Nephron progenitor cell (in vitro differentiated cells): ENCODE results near the gene TARBP2.

ENCODE experiments used
- DNase-seq: peaks from one replicate; pipeline ENCODE4 v3.0.0; 2021
- H3K27ac Mint-ChIP-seq: 2 replicates; pipeline ENCODE4 v1.8.0; 2021; ENCODE audit warnings: mild to moderate bottlenecking, moderate library complexity, mixed read lengths
- H3K27me3 Mint-ChIP-seq: 2 replicates; pipeline ENCODE4 v1.8.0; 2021; ENCODE audit warnings: mild to moderate bottlenecking, low read depth, mixed read lengths; ENCODE audit not compliant: poor library complexity
- H3K36me3 Mint-ChIP-seq: 2 replicates; pipeline ENCODE4 v1.8.0; 2021; ENCODE audit warnings: low read depth, mixed read lengths
- H3K4me1 Mint-ChIP-seq: 2 replicates; pipeline ENCODE4 v1.8.0; 2021; ENCODE audit warnings: mixed read lengths
- H3K4me3 Mint-ChIP-seq: 2 replicates; pipeline ENCODE4 v1.8.0; 2021; ENCODE audit warnings: mild to moderate bottlenecking, moderate library complexity, mixed read lengths
- H3K9me3 Mint-ChIP-seq: 2 replicates; pipeline ENCODE4 v1.8.0; 2021; ENCODE audit warnings: mild to moderate bottlenecking, moderate library complexity, mixed read lengths
- TF ChIP-seq, protein P1 (sequence below): fragments of 200-600 bp; sonication (generic); IDR thresholded peaks from 2 replicates; pipeline ENCODE4 v1.5.0; 2021; ENCODE audit warnings: antibody characterized with exemption

The TARBP2 gene, protein sequence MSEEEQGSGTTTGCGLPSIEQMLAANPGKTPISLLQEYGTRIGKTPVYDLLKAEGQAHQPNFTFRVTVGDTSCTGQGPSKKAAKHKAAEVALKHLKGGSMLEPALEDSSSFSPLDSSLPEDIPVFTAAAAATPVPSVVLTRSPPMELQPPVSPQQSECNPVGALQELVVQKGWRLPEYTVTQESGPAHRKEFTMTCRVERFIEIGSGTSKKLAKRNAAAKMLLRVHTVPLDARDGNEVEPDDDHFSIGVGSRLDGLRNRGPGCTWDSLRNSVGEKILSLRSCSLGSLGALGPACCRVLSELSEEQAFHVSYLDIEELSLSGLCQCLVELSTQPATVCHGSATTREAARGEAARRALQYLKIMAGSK

GRCh38 chr12:53500776-53501614 is at the start of gene TARBP2:
TSS of gene TARBP2 (plus strand) at chr12:53501283. CDS start at chr12:53501409, 126 bp downstream.
- H3K4me3 Mint-ChIP-seq, result peak within 1 kb of the TSS; percentile 83
- TF ChIP-seq, protein P1, sequence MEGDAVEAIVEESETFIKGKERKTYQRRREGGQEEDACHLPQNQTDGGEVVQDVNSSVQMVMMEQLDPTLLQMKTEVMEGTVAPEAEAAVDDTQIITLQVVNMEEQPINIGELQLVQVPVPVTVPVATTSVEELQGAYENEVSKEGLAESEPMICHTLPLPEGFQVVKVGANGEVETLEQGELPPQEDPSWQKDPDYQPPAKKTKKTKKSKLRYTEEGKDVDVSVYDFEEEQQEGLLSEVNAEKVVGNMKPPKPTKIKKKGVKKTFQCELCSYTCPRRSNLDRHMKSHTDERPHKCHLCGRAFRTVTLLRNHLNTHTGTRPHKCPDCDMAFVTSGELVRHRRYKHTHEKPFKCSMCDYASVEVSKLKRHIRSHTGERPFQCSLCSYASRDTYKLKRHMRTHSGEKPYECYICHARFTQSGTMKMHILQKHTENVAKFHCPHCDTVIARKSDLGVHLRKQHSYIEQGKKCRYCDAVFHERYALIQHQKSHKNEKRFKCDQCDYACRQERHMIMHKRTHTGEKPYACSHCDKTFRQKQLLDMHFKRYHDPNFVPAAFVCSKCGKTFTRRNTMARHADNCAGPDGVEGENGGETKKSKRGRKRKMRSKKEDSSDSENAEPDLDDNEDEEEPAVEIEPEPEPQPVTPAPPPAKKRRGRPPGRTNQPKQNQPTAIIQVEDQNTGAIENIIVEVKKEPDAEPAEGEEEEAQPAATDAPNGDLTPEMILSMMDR, result no peak
- peak within 1 kb of the TSS; percentile 96 for H3K27ac Mint-ChIP-seq
- peaks cover 54% of the 10 kb centered on the region for H3K4me1 Mint-ChIP-seq
- H3K27me3 Mint-ChIP-seq, result peaks cover 7% of the 10 kb centered on the region
- peak; percentile 98 for DNase-seq
- peaks cover 11% of the 10 kb centered on the region for H3K36me3 Mint-ChIP-seq
- H3K9me3 Mint-ChIP-seq, result no peaks in the 10 kb centered on the region

DNA sequence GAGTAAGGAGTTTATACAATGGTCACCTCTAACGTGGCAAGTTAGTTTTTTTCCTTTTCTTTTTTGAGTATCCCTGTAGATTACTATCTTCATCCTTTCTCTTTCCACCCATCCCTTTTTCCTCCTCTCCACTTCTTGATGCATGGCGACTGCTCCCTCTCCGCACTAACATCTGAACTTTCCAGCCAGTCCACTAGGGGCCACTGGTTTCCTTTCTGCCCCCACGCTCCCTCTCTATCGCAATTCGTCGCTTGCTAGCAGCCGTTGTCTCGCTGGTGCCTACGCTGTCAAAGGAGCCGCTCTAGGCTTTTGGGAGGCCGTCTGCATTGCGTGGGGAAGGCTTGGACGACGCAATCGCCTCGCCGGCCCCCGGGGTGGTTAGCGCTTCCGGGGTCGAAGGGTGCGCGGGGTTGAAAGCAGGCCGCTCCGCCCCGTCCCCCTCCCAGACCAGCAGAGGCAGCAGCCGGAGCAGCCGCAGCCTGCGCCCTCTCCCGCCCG is 49.4 kb upstream of the TARBP2 start, which contains the start of gene PCBP2:
Gene PCBP2, plus strand, starts transcription at position 442 of the 498 bp plus-strand sequence. CDS start 2,699 bp downstream, outside the sequence.
- no peaks in the 10 kb centered on the region for H3K27me3 Mint-ChIP-seq
- no peaks in the 10 kb centered on the region for H3K9me3 Mint-ChIP-seq
- peak within 1 kb of the TSS; percentile 97 for H3K4me3 Mint-ChIP-seq
- peak within 1 kb of the TSS; percentile 100 for H3K27ac Mint-ChIP-seq
- TF ChIP-seq, protein P1, result peak; percentile 76
- peaks cover 52% of the 10 kb centered on the region for H3K36me3 Mint-ChIP-seq
- peak; percentile 95 for DNase-seq
- peaks cover 42% of the 10 kb centered on the region for H3K4me1 Mint-ChIP-seq

DNA sequence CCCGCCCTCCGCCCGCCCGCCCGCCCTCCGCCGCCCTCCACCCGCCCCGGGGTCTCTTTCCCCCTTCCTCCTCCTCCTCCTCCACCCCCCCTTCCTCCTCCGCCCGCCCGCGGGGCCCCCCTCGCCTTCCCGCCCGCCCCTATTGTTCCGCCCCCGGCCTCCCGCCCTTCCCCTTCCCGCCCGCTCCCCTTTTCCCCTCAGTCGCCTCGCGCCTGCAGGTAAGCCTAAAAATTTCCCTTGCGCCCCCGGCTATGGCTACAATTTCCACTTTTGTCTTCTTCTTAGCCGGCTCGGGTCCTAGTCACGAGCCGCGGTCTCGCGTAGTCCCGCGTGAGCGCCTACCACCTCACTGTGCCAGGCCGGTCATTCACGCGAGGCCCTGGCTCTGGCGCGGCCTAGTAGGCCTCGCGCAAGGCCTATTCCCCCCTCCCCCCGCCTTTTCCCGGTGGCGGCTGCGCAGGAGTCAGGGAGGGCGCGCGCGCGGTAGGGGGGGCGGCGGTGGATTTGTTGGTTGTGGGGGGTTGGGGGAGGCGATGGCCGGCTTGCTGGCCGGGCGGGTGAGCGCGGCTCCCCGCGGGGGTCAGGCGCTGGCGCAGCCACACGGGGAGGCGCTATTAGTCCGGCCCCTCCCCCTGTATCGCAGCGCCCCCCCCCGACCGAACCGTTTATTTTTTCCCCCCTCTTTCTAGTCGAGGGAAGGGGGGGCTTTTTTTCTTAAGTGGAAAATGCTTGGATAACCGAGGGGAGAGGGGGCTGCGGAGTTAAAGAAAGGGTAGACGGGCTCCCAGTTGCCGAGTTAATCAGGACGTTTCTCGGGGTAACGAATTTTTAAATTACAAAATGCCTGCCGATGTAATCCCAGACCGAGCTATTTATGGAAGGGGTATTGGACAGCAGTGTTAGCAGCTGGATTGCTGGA is 48.7 kb upstream of the TARBP2 start:
- peaks cover 55% of the 10 kb centered on the region for H3K36me3 Mint-ChIP-seq
- H3K4me1 Mint-ChIP-seq, result peaks cover 45% of the 10 kb centered on the region
- H3K27me3 Mint-ChIP-seq, result no peaks in the 10 kb centered on the region
- H3K9me3 Mint-ChIP-seq, result no peaks in the 10 kb centered on the region
- peak overlapping the region; percentile 97 for H3K4me3 Mint-ChIP-seq
- H3K27ac Mint-ChIP-seq, result peak overlapping the region; percentile 100
- TF ChIP-seq, protein P1, result no peak
- DNase-seq, result peak; percentile 90

DNA sequence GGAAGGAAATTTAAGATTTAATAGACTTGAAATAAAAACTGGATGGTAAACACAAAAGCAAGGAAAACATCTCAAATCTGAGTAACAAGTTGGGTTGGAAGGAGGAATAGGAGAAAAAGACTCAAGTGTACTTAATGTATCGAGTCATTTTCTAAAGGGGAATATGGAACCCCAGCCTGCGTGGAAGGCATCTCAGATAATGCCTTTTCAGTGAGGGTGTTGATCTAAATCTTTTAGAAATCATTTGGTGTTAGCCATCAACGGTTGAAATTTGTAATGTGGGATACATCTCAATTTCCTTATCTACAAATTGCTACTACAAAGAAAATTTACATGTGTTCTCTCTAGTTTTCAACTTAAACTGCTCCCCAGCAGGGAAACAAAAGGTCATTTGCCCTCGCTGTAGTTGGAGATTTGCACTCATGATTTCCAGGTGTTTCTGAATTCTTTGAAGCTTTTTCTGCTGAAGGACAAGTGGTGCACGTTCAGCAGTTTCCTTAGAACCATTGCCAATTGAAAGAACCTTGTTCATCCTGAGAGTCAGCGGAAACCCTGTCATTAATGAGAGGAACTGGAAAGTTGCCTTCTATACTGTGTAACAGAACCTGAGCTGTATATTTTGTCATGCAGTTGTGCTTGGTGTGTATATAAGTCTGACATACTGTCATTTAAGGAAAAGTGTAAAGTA is 47.0 kb upstream of the TARBP2 start:
- H3K4me1 Mint-ChIP-seq, result peaks cover 47% of the 10 kb centered on the region
- H3K4me3 Mint-ChIP-seq, result peak overlapping the region; percentile 97
- peak overlapping the region; percentile 48 for H3K27ac Mint-ChIP-seq
- no peaks in the 10 kb centered on the region for H3K9me3 Mint-ChIP-seq
- TF ChIP-seq, protein P1, result no peak
- no peaks in the 10 kb centered on the region for H3K27me3 Mint-ChIP-seq
- no peak for DNase-seq
- peaks cover 56% of the 10 kb centered on the region for H3K36me3 Mint-ChIP-seq

- Mint-ChIP-seq H3K4me3 (peak overlapping the region; percentile 97), H3K36me3 (peaks cover 60% of the 10 kb centered on the region), H3K27ac (peak overlapping the region; percentile 48), H3K4me1 (peaks cover 51% of the 10 kb centered on the region), H3K27me3 (no peaks in the 10 kb centered on the region), H3K9me3 (no peaks in the 10 kb centered on the region)
- no peak for DNase-seq
- TF ChIP-seq, protein P1, result no peak
Observed at GRCh38 chr12:53454707-53455106, 46.4 kb upstream of the TARBP2 start.
